ENCODE results near the gene BTNL2. TPM values are rescaled to one million over a fixed set of nuclear protein-coding genes. Genes with fewer than 3 reads are reported as not detected.

The BTNL2 gene
- total and polyA plus RNA-seq, 2 donors (not counting 3 experiments of a cell fraction or from before 2014, with no cell fraction given), result not detected

- no peak for TF ChIP-seq POLR2A (IDR thresholded peaks at IDR 0.05; ENCODE audit: low read depth, low read length)
- TF ChIP-seq CTCF (IDR thresholded peaks at IDR 0.05; ENCODE audit: extremely low read depth in 1 of 2, insufficient read depth in 1 of 2, low read depth in 1 of 2, low read length in 2 of 2), result no peak
- TF ChIP-seq MYC (IDR thresholded peaks at IDR 0.05; ENCODE audit: low read depth, low read length), result no peak
- TF ChIP-seq GATA2 (IDR thresholded peaks at IDR 0.05; ENCODE audit: insufficient read depth, insufficient read length, low read depth, low read length), result no peak
- TF ChIP-seq EZH2 (IDR thresholded peaks at IDR 0.05; ENCODE audit: borderline replicate concordance, low read depth, low read length, severe bottlenecking), result no peak
- intact Hi-C loops (cut with micrococcal nuclease), result no loop called here
- Histone ChIP-seq H2AFZ (ENCODE audit: low read depth, low read length) (no peak overlapping the region), H3K4me2 (ENCODE audit: insufficient read depth, low read length) (no peak overlapping the region), H3K36me3 (ENCODE audit: control insufficient read depth in 2 of 2, extremely low read depth in 1 of 2, insufficient read depth in 2 of 2, low read length in 2 of 2) (no peaks in the 10 kb centered on the region), H3K9me1 (replicated peaks; ENCODE audit: control insufficient read depth, extremely low read depth, insufficient read depth, low read length) (no peaks in the 10 kb centered on the region), H3K27me3 (ENCODE audit: control insufficient read depth in 2 of 2, insufficient read depth in 2 of 2, low read length in 2 of 2) (peaks cover 40 to 59% of the 10 kb centered on the region in 2 experiments), H3K9me3 (replicated peaks; ENCODE audit: control insufficient read depth, insufficient read depth, low read length) (no peaks in the 10 kb centered on the region), H4K20me1 (replicated peaks; ENCODE audit: control insufficient read depth, extremely low read depth, insufficient read depth, low read length) (no peaks in the 10 kb centered on the region), H3K79me2 (ENCODE audit: control insufficient read depth, insufficient read depth, low read length) (no peaks in the 10 kb centered on the region), H3K4me1 (ENCODE audit: control insufficient read depth, extremely low read depth, insufficient read depth, low read length) (no peaks in the 10 kb centered on the region), H3K9ac (replicated peaks; ENCODE audit: extremely low read depth, insufficient read depth, low read length) (no peak overlapping the region), H3K4me3 (replicated peaks in 1 of 3; ENCODE audit: insufficient read depth in 1 of 3, low read depth in 1 of 3, low read length in 3 of 3) (no peak overlapping the region), H3K27ac (ENCODE audit: insufficient read depth, low read depth, low read length) (no peak overlapping the region)
- DNase-seq (ENCODE audit: low read depth, low spot score) (no peak), FAIRE-seq (no peak)
- POLR2A ChIA-PET, result no interaction called here
- dilution Hi-C loops (cut with MboI; ENCODE audit: extremely low pct_ligation_motif_present, low sequenced_read_pairs), result loop anchor here (25.0 kb wide), 1 partner anchor 144 kb away; no protein-coding TSS in a partner anchor
- CTCF ChIA-PET, result interaction anchor here (0.9 to 2.3 kb wide), 4 partner anchors 9 to 391 kb away, joined by 3 to 10 read pairs (median 4); no protein-coding TSS in a partner anchor
- BruUV-seq (replicated peaks), result no TSS peak
Measured at GRCh38 chr6:32406197-32406596, 784 bp downstream of the BTNL2 start.

GRCh38 chr6:32405656-32406055, 1.3 kb downstream of the BTNL2 start:
- Histone ChIP-seq H3K4me1 (ENCODE audit: control insufficient read depth, extremely low read depth, insufficient read depth, low read length) (no peaks in the 10 kb centered on the region), H3K79me2 (ENCODE audit: control insufficient read depth, insufficient read depth, low read length) (no peaks in the 10 kb centered on the region), H3K4me3 (replicated peaks in 1 of 3; ENCODE audit: insufficient read depth in 1 of 3, low read depth in 1 of 3, low read length in 3 of 3) (no peak overlapping the region), H3K27ac (ENCODE audit: insufficient read depth, low read depth, low read length) (no peak overlapping the region), H3K9me3 (replicated peaks; ENCODE audit: control insufficient read depth, insufficient read depth, low read length) (no peaks in the 10 kb centered on the region), H3K9me1 (replicated peaks; ENCODE audit: control insufficient read depth, extremely low read depth, insufficient read depth, low read length) (no peaks in the 10 kb centered on the region), H3K4me2 (ENCODE audit: insufficient read depth, low read length) (no peak overlapping the region), H3K27me3 (ENCODE audit: control insufficient read depth in 2 of 2, insufficient read depth in 2 of 2, low read length in 2 of 2) (peaks cover 38 to 59% of the 10 kb centered on the region in 2 experiments), H4K20me1 (replicated peaks; ENCODE audit: control insufficient read depth, extremely low read depth, insufficient read depth, low read length) (no peaks in the 10 kb centered on the region), H2AFZ (ENCODE audit: low read depth, low read length) (no peak overlapping the region), H3K9ac (replicated peaks; ENCODE audit: extremely low read depth, insufficient read depth, low read length) (no peak overlapping the region), H3K36me3 (ENCODE audit: control insufficient read depth in 2 of 2, extremely low read depth in 1 of 2, insufficient read depth in 2 of 2, low read length in 2 of 2) (no peaks in the 10 kb centered on the region)
- dilution Hi-C loops (cut with MboI; ENCODE audit: extremely low pct_ligation_motif_present, low sequenced_read_pairs), result loop anchor here (25.0 kb wide), 1 partner anchor 143 kb away; no protein-coding TSS in a partner anchor
- ChIA-PET CTCF (interaction anchor here (1.2 to 2.3 kb wide), 5 partner anchors 13 to 463 kb away, joined by 3 to 10 read pairs (median 4); no protein-coding TSS in a partner anchor), POLR2A (no interaction called here)
- TF ChIP-seq MAX (IDR thresholded peaks at IDR 0.05; ENCODE audit: insufficient read depth, insufficient read length), result no peak
- TF ChIP-seq GATA2 (IDR thresholded peaks at IDR 0.05; ENCODE audit: insufficient read depth, insufficient read length, low read depth, low read length), result no peak
- TF ChIP-seq CTCF (IDR thresholded peaks at IDR 0.05; ENCODE audit: extremely low read depth in 1 of 2, insufficient read depth in 1 of 2, low read depth in 1 of 2, low read length in 2 of 2), result no peak
- TF ChIP-seq MYC (IDR thresholded peaks at IDR 0.05; ENCODE audit: low read depth, low read length), result no peak
- no peak for TF ChIP-seq POLR2AphosphoS5 (IDR thresholded peaks at IDR 0.05; ENCODE audit: insufficient read depth, low read depth, low read length)
- TF ChIP-seq POLR2A (IDR thresholded peaks at IDR 0.05; ENCODE audit: low read depth, low read length), result no peak
- TF ChIP-seq JUN (IDR thresholded peaks at IDR 0.05; ENCODE audit: borderline replicate concordance, insufficient read depth, insufficient read length, low read depth), result no peak
- no peak for TF ChIP-seq EZH2 (IDR thresholded peaks at IDR 0.05; ENCODE audit: borderline replicate concordance, low read depth, low read length, severe bottlenecking)
- TF ChIP-seq FOS (IDR thresholded peaks at IDR 0.05; ENCODE audit: borderline replicate concordance, insufficient read depth, low read length), result no peak
- intact Hi-C loops (cut with micrococcal nuclease), result no loop called here
- no TSS peak for BruUV-seq (replicated peaks)
- FAIRE-seq, result no peak
- no peak for DNase-seq (ENCODE audit: low read depth, low spot score)
